ENCODE results near the gene PCNT.

DNA sequence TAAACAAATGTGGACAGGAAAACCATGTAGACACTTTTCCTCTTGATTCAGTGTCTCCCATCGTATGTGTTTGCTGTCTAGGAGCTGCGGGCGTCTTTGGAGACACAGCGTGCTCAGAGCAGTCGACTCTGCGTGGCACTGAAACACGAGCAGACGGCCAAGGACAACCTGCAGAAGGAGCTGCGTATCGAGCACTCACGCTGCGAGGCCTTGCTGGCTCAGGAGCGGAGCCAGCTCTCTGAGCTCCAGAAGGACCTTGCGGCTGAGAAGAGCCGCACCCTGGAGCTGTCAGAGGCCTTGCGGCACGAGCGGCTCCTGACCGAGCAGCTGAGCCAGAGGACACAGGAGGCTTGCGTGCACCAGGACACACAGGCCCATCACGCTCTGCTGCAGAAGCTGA is 107.5 kb downstream of the PCNT start:
- TF ChIP-seq, protein P1, sequence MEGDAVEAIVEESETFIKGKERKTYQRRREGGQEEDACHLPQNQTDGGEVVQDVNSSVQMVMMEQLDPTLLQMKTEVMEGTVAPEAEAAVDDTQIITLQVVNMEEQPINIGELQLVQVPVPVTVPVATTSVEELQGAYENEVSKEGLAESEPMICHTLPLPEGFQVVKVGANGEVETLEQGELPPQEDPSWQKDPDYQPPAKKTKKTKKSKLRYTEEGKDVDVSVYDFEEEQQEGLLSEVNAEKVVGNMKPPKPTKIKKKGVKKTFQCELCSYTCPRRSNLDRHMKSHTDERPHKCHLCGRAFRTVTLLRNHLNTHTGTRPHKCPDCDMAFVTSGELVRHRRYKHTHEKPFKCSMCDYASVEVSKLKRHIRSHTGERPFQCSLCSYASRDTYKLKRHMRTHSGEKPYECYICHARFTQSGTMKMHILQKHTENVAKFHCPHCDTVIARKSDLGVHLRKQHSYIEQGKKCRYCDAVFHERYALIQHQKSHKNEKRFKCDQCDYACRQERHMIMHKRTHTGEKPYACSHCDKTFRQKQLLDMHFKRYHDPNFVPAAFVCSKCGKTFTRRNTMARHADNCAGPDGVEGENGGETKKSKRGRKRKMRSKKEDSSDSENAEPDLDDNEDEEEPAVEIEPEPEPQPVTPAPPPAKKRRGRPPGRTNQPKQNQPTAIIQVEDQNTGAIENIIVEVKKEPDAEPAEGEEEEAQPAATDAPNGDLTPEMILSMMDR (IDR thresholded peaks at IDR 0.05; ENCODE audit: poor library complexity, severe bottlenecking), result no peak
- TF ChIP-seq MXI1 (conservative IDR thresholded peaks at IDR 0.05; ENCODE audit: poor library complexity, severe bottlenecking) (no peak), SMC3 (conservative IDR thresholded peaks at IDR 0.05; ENCODE audit: poor library complexity) (no peak), RAD21 (conservative IDR thresholded peaks at IDR 0.05) (no peak), POLR2AphosphoS5 (IDR thresholded peaks at IDR 0.05) (no peak), REST (IDR thresholded peaks at IDR 0.05; ENCODE audit: borderline replicate concordance) (no peak), TAF1 (IDR thresholded peaks at IDR 0.05; ENCODE audit: low read depth) (no peak), EP300 (conservative IDR thresholded peaks at IDR 0.05; ENCODE audit: poor library complexity, severe bottlenecking) (no peak)
